Right lobe of liver (tissue), 4 donors: ENCODE measurements around the gene LMX1B.

ENCODE experiments used
- CTCF ChIP-seq, 4 donors: fragments of 200-600 bp in 3 of 4; fragments of 450-650 bp in 1 of 4; IDR thresholded peaks; one replicate each; pipeline versions ENCODE4 v1.5.1 to v1.8.0; 2016 to 2022; ENCODE audit warnings: antibody characterized with exemption in 4 of 4, mild to moderate bottlenecking in 2 of 4
- POLR2A ChIP-seq: fragments of 450-650 bp; IDR thresholded peaks from one replicate; pipeline ENCODE4 v1.6.1; 2017; ENCODE audit warnings: antibody characterized with exemption, mild to moderate bottlenecking
- donor health status: DM: no; HTN: no; CAD: no.
- donor health status: DM: no; HTN: no; CAD: no.
- donor health status: DM: no; HTN: yes; CAD: no.

GRCh38 chr9:126581893-126582292 lies 31.8 kb upstream of the LMX1B start:
- TF ChIP-seq CTCF (IDR thresholded peaks at IDR 0.05) (no peak), POLR2A (no peak)
